ENCODE measurements around the gene IDNK.

GRCh38 chr9:83646500-83647239, 23.7 kb downstream of the IDNK start:
- TF ChIP-seq, protein P1, sequence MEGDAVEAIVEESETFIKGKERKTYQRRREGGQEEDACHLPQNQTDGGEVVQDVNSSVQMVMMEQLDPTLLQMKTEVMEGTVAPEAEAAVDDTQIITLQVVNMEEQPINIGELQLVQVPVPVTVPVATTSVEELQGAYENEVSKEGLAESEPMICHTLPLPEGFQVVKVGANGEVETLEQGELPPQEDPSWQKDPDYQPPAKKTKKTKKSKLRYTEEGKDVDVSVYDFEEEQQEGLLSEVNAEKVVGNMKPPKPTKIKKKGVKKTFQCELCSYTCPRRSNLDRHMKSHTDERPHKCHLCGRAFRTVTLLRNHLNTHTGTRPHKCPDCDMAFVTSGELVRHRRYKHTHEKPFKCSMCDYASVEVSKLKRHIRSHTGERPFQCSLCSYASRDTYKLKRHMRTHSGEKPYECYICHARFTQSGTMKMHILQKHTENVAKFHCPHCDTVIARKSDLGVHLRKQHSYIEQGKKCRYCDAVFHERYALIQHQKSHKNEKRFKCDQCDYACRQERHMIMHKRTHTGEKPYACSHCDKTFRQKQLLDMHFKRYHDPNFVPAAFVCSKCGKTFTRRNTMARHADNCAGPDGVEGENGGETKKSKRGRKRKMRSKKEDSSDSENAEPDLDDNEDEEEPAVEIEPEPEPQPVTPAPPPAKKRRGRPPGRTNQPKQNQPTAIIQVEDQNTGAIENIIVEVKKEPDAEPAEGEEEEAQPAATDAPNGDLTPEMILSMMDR (IDR thresholded peaks at IDR 0.05) = no peak
- TF ChIP-seq POLR2A (IDR thresholded peaks at IDR 0.05) = no peak
